Caco-2 (cell line): Measurements from ENCODE around the gene KRTAP2-4. TPM values are rescaled to one million over a fixed set of nuclear protein-coding genes. Genes with fewer than 3 reads are reported as not detected.
A peak's percentile ranks its signal among the peaks of the same experiment; 100 is the strongest.
"Not testable (repeated sequence)": the region's sequence is repeated elsewhere in the genome, so short reads cannot be mapped to it uniquely, and the experiment has no call there.

ENCODE experiments used
- BruUV-seq: library from RNA; stranded (reverse); fragments of 400-500 nt; replicated peaks from 2 replicates; lab custom pipeline; 2021; lab: Mats Ljungman, UMichigan
- CTCF ChIA-PET: fragments of 300-600 bp; sonication (Branson Sonifier 250); formaldehyde crosslinking; loops from one replicate; lab custom pipeline; 2022; ENCODE audit warnings: antibody characterized with exemption; lab: Charles Lee
- POLR2A ChIA-PET: fragments of 300-600 bp; sonication (Branson Sonifier 250); formaldehyde crosslinking; loops from one replicate; lab custom pipeline; 2022; ENCODE audit warnings: antibody characterized with exemption; lab: Charles Lee
- DNase-seq, 2 experiments: peaks; one replicate each; pipeline versions ENCODE4 v3.0.0 to v3.0.0-alpha.2; 2020 to 2022
- H3K27me3 ChIP-seq: replicated peaks from 2 replicates; pipeline ENCODE4 v1.6.0; 2011; ENCODE audit warnings: low read length; ENCODE audit not compliant: control insufficient read depth, insufficient read depth
- H3K36me3 ChIP-seq: 2 replicates; pipeline ENCODE4 v1.5.1; 2011; ENCODE audit warnings: low read length; ENCODE audit not compliant: control insufficient read depth, insufficient read depth
- H3K4me1 ChIP-seq: fragments of 250-450 bp; sonication (Bioruptor Pico); 2 replicates; pipeline ENCODE4 v1.5.1; 2020; ENCODE audit warnings: mild to moderate bottlenecking
- H3K4me3 ChIP-seq: 2 replicates; pipeline ENCODE4 v1.5.1; 2011; ENCODE audit warnings: low read depth, mild to moderate bottlenecking, control low read depth, low read length
- H3K9me3 ChIP-seq: fragments of 250-450 bp; sonication (Bioruptor Pico); 2 replicates; pipeline ENCODE4 v1.5.1; 2020; ENCODE audit warnings: mild to moderate bottlenecking, moderate library complexity
- H3K27ac Mint-ChIP-seq: one replicate; pipeline ENCODE4 v1.8.0; 2022; ENCODE audit warnings: mixed read lengths; ENCODE audit not compliant: unreplicated experiment
- H3K27me3 Mint-ChIP-seq: one replicate; pipeline ENCODE4 v1.8.0; 2022; ENCODE audit warnings: mixed read lengths; ENCODE audit not compliant: insufficient read depth, unreplicated experiment
- H3K36me3 Mint-ChIP-seq: one replicate; pipeline ENCODE4 v1.8.0; 2022; ENCODE audit warnings: mild to moderate bottlenecking, mixed read lengths; ENCODE audit not compliant: insufficient read depth, unreplicated experiment
- H3K4me1 Mint-ChIP-seq: one replicate; pipeline ENCODE4 v1.8.0; 2022; ENCODE audit warnings: low read depth, mixed read lengths; ENCODE audit not compliant: unreplicated experiment
- H3K4me3 Mint-ChIP-seq: one replicate; pipeline ENCODE4 v1.8.0; 2022; ENCODE audit warnings: mild to moderate bottlenecking, moderate library complexity, mixed read lengths; ENCODE audit not compliant: unreplicated experiment
- H3K9me3 Mint-ChIP-seq: one replicate; pipeline ENCODE4 v1.8.0; 2022; ENCODE audit warnings: mixed read lengths; ENCODE audit not compliant: unreplicated experiment
- CTCF ChIP-seq, 2 experiments: fragments of 200-600 bp in 1 of 2; IDR thresholded peaks; 1 replicate in 1 of 2; 2 replicates in 1 of 2; pipeline versions ENCODE4 v1.5.1 to v1.8.0; 2011 to 2022; ENCODE audit warnings: antibody characterized with exemption in 1 of 2, control low read depth in 1 of 2, inconsistent platforms in 1 of 2, low read depth in 1 of 2, low read length in 1 of 2, mild to moderate bottlenecking in 1 of 2, moderate library complexity in 1 of 2; ENCODE audit not compliant: insufficient read depth in 1 of 2, severe bottlenecking in 1 of 2, unreplicated experiment in 1 of 2
- intact Hi-C: fragments of 100-400 bp; cut with micrococcal nuclease; formaldehyde crosslinking; loops from one replicate; pipeline ENCODE4 v1.10.0; 2022; ENCODE audit not compliant: unreplicated experiment
- total RNA-seq: library from RNA; stranded (reverse); gene quantifications from 2 replicates; pipeline ENCODE4 v1.2.3, GENCODE V29; 2022

KRTAP2-4 gene
- total RNA-seq, 1 experiment from 2014 or later = not detected

GRCh38 chr17:41052566-41052965, 13.1 kb downstream of the KRTAP2-4 start:
- ChIA-PET CTCF (no interaction called here), POLR2A (no interaction called here)
- H3K36me3 Mint-ChIP-seq = peaks cover 5% of the 10 kb centered on the region
- peaks cover 31% of the 10 kb centered on the region for H3K4me1 Mint-ChIP-seq
- no TSS peak for BruUV-seq
- H3K27ac Mint-ChIP-seq = no peak overlapping the region
- H3K27me3 Mint-ChIP-seq = no peaks in the 10 kb centered on the region
- Histone ChIP-seq H3K4me3 (no peak overlapping the region), H3K4me1 (peaks cover 28% of the 10 kb centered on the region), H3K27me3 (no peaks in the 10 kb centered on the region), H3K9me3 (peaks cover 8% of the 10 kb centered on the region), H3K36me3 (no peaks in the 10 kb centered on the region)
- DNase-seq = no peak
- no peak overlapping the region for H3K4me3 Mint-ChIP-seq
- peaks cover 10% of the 10 kb centered on the region for H3K9me3 Mint-ChIP-seq
- intact Hi-C loops = no loop called here
- no peak for TF ChIP-seq CTCF (IDR thresholded peaks at IDR 0.05; ENCODE audit: insufficient read depth in 1 of 2, low read depth in 1 of 2, low read length in 1 of 2, severe bottlenecking in 1 of 2, unreplicated experiment in 1 of 2)

DNA sequence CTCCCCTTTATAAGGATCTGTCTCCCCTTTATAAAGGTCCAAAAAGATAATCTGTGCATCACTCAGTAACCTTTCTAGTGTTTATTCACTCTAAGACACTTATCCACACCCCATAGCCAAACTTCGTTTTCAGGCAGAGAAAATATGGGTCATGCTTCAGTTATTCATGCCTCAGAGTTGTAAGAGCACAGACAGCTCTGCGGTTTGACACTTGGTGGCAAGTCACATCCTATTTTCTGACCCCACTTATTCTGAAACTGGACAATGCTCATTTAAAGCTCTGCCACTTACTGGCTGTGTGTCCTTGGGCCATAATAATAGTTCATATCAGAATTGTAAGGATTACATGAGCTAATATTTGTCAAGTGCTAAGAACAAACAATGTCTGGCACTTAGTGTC, 16.6 kb downstream of the KRTAP2-4 start:
- intact Hi-C loops = no loop called here
- Histone ChIP-seq H3K4me1 (peaks cover 31% of the 10 kb centered on the region), H3K4me3 (no peak overlapping the region), H3K36me3 (no peaks in the 10 kb centered on the region), H3K9me3 (peaks cover 9% of the 10 kb centered on the region), H3K27me3 (no peaks in the 10 kb centered on the region)
- peak overlapping the region; percentile 58 for H3K4me3 Mint-ChIP-seq
- no peak for DNase-seq
- BruUV-seq = no TSS peak
- peaks cover 11% of the 10 kb centered on the region for H3K9me3 Mint-ChIP-seq
- H3K27ac Mint-ChIP-seq = peak overlapping the region; percentile 91
- POLR2A ChIA-PET = interaction anchor here (1.8 kb wide), 1 partner anchor 10 kb away, joined by 8 read pairs; no protein-coding TSS in a partner anchor
- TF ChIP-seq CTCF (IDR thresholded peaks at IDR 0.05; ENCODE audit: insufficient read depth in 1 of 2, low read depth in 1 of 2, low read length in 1 of 2, severe bottlenecking in 1 of 2, unreplicated experiment in 1 of 2) = no peak
- H3K27me3 Mint-ChIP-seq = no peaks in the 10 kb centered on the region
- H3K36me3 Mint-ChIP-seq = peaks cover 5% of the 10 kb centered on the region
- H3K4me1 Mint-ChIP-seq = peaks cover 26% of the 10 kb centered on the region
- CTCF ChIA-PET = interaction anchor here (0.7 kb wide), 2 partner anchors 10 kb away, joined by 4 to 7 read pairs; no protein-coding TSS in a partner anchor

- Mint-ChIP-seq H3K36me3 (peaks cover 5% of the 10 kb centered on the region), H3K27ac (peak overlapping the region; percentile 91), H3K4me3 (peak overlapping the region; percentile 58), H3K4me1 (peaks cover 19% of the 10 kb centered on the region), H3K9me3 (peaks cover 12% of the 10 kb centered on the region), H3K27me3 (no peaks in the 10 kb centered on the region)
- no TSS peak for BruUV-seq
- intact Hi-C loops = loop anchor here (1.0 kb wide), 1 partner anchor 39 kb away; the partner anchor contains the start of gene KRTAP3-1
- peak; percentile 48 to 65 for DNase-seq
- H3K4me1 ChIP-seq = peaks cover 25% of the 10 kb centered on the region
- H3K36me3 ChIP-seq = no peaks in the 10 kb centered on the region
- TF ChIP-seq CTCF (IDR thresholded peaks at IDR 0.05; ENCODE audit: insufficient read depth in 1 of 2, low read depth in 1 of 2, low read length in 1 of 2, severe bottlenecking in 1 of 2, unreplicated experiment in 1 of 2) = no peak
- H3K9me3 ChIP-seq = peaks cover 13% of the 10 kb centered on the region
- no peak overlapping the region for H3K4me3 ChIP-seq
- ChIA-PET CTCF (interaction anchor here (0.7 kb wide), 1 partner anchor 11 kb away, joined by 7 read pairs; no protein-coding TSS in a partner anchor), POLR2A (interaction anchor here (1.8 kb wide), 1 partner anchor 11 kb away, joined by 8 read pairs; no protein-coding TSS in a partner anchor)
- H3K27me3 ChIP-seq = no peaks in the 10 kb centered on the region
Observed at GRCh38 chr17:41048441-41048840, 17.2 kb downstream of the KRTAP2-4 start.

- H3K9me3 ChIP-seq, H3K36me3 Mint-ChIP-seq, BruUV-seq, H3K27me3 ChIP-seq, intact Hi-C loops, H3K36me3 ChIP-seq, H3K27me3 Mint-ChIP-seq, DNase-seq, H3K4me3 ChIP-seq: not testable (repeated sequence)
- H3K4me1 ChIP-seq = peaks cover 25% of the 10 kb centered on the region
- Mint-ChIP-seq H3K9me3 (peaks cover 23% of the 10 kb centered on the region), H3K4me1 (peaks cover 19% of the 10 kb centered on the region), H3K4me3 (peak within 1 kb of the TSS; percentile 58), H3K27ac (peak within 1 kb of the TSS; percentile 91)
- CTCF ChIA-PET = interaction anchor here (1.1 kb wide), 1 partner anchor 137 kb away, joined by 3 read pairs; no protein-coding TSS in a partner anchor
- POLR2A ChIA-PET = interaction anchor here (0.6 kb wide), 1 partner anchor 137 kb away, joined by 3 read pairs; no protein-coding TSS in a partner anchor
Observed at GRCh38 chr17:41046735-41047465, 18.8 kb downstream of the KRTAP2-4 start, which contains the start of gene KRTAP2-1. Gene KRTAP2-1, minus strand, starts transcription at chr17:41047316. Its CDS starts 49 bp downstream, at chr17:41047267.
